Measurements from ENCODE around the gene SFMBT2.

SFMBT2 gene

GRCh38 chr10:7170626-7171322, 240.1 kb downstream of the SFMBT2 start:
- DNase-seq = no peak

- DNase-seq = no peak
Observed at GRCh38 chr10:7168414-7168813, 242.4 kb downstream of the SFMBT2 start.

GRCh38 chr10:7165500-7166177, 245.2 kb downstream of the SFMBT2 start:
- no peak for DNase-seq

- DNase-seq = no peak
Observed at GRCh38 chr10:7164955-7165354, 245.9 kb downstream of the SFMBT2 start.

GRCh38 chr10:7162331-7162730, 248.5 kb downstream of the SFMBT2 start:
- no peak for DNase-seq

GRCh38 chr10:7161484-7162250, 249.2 kb downstream of the SFMBT2 start:
- no peak for DNase-seq

GRCh38 chr10:7159928-7160327, 250.9 kb downstream of the SFMBT2 start:
- no peak for DNase-seq

GRCh38 chr10:7159517-7159916, 251.3 kb downstream of the SFMBT2 start:
- DNase-seq = no peak

- DNase-seq = no peak
Observed at GRCh38 chr10:7157091-7157490, 253.7 kb downstream of the SFMBT2 start.

GRCh38 chr10:7153750-7154149, 257.1 kb downstream of the SFMBT2 start:
- DNase-seq = no peak

- no peak for DNase-seq
Observed at GRCh38 chr10:7152982-7153381, 257.9 kb downstream of the SFMBT2 start.

- no peak for DNase-seq
Observed at GRCh38 chr10:7152341-7152740, 258.5 kb downstream of the SFMBT2 start.

GRCh38 chr10:7151538-7151937, 259.3 kb downstream of the SFMBT2 start:
- no peak for DNase-seq

GRCh38 chr10:7150349-7150748, 260.5 kb downstream of the SFMBT2 start:
- no peak for DNase-seq

GRCh38 chr10:7146189-7146588, 264.6 kb downstream of the SFMBT2 start:
- no peak for DNase-seq

GRCh38 chr10:7136016-7136415, 274.8 kb downstream of the SFMBT2 start:
- no peak for DNase-seq

- DNase-seq = no peak
Observed at GRCh38 chr10:7135188-7135587, 275.6 kb downstream of the SFMBT2 start.

GRCh38 chr10:7134448-7134847, 276.4 kb downstream of the SFMBT2 start:
- no peak for DNase-seq

GRCh38 chr10:7133958-7134357, 276.9 kb downstream of the SFMBT2 start:
- DNase-seq = no peak

GRCh38 chr10:7133278-7133677, 277.6 kb downstream of the SFMBT2 start:
- no peak for DNase-seq

GRCh38 chr10:7130191-7130911, 280.5 kb downstream of the SFMBT2 start:
- DNase-seq = no peak

- no peak for DNase-seq
Observed at GRCh38 chr10:7123774-7124173, 287.1 kb downstream of the SFMBT2 start.

- DNase-seq = no peak
Observed at GRCh38 chr10:7122561-7122960, 288.3 kb downstream of the SFMBT2 start.
